Kidney (tissue), 14 donors: ENCODE data around the gene CAPZA1. TPM values are rescaled to one million over a fixed set of nuclear protein-coding genes. Genes with fewer than 3 reads are reported as not detected.

Experiments
- DNase-seq, 5 donors: peaks; one replicate each; pipeline ENCODE4 v3.0.0-alpha.2; 2013 to 2020
- FAIRE-seq: peaks from 2 replicates; lab custom pipeline; 2012; peaks lifted over from hg19 to GRCh38; lab: Jason Lieb, UNC
- H3K27ac ChIP-seq, 2 donors: one replicate each; pipeline ENCODE4 v1.7.0; 2013; ENCODE audit warnings: low read depth in 2 of 2, low read length in 2 of 2, inconsistent platforms in 1 of 2
- H3K27me3 ChIP-seq: one replicate; pipeline ENCODE4 v1.7.1; 2013; ENCODE audit warnings: low read length, inconsistent platforms; ENCODE audit not compliant: control insufficient read depth, insufficient read depth
- H3K36me3 ChIP-seq, 3 donors: one replicate each; pipeline versions ENCODE4 v1.7.0 to v1.7.1; 2013; ENCODE audit warnings: low read length in 3 of 3, control low read depth in 1 of 3, inconsistent platforms in 1 of 3; ENCODE audit not compliant: insufficient read depth in 3 of 3, control insufficient read depth in 2 of 3
- H3K4me1 ChIP-seq, 3 donors: one replicate each; pipeline versions ENCODE4 v1.7.0 to v1.7.1; 2013; ENCODE audit warnings: low read length in 3 of 3, inconsistent platforms in 1 of 3, low read depth in 1 of 3; ENCODE audit not compliant: control insufficient read depth in 2 of 3, insufficient read depth in 2 of 3
- H3K4me3 ChIP-seq, 3 donors: one replicate each; pipeline versions ENCODE4 v1.7.0 to v1.8.1; 2013; ENCODE audit warnings: low read length in 3 of 3, control low read depth in 1 of 3, inconsistent platforms in 1 of 3
- H3K9ac ChIP-seq, 3 donors: one replicate each; pipeline versions ENCODE4 v1.7.0 to v1.7.1; 2013; ENCODE audit warnings: low read length in 3 of 3, control low read depth in 1 of 3, inconsistent platforms in 1 of 3
- H3K9me3 ChIP-seq, 3 donors: one replicate each; pipeline versions ENCODE4 v1.7.0 to v1.7.1; 2013; ENCODE audit warnings: low read length in 3 of 3, control low read depth in 1 of 3, inconsistent platforms in 1 of 3; ENCODE audit not compliant: control insufficient read depth in 2 of 3, insufficient read depth in 1 of 3
- CTCF ChIP-seq: IDR thresholded peaks from 3 replicates; pipeline ENCODE4 v1.5.1; 2012; ENCODE audit warnings: mild to moderate bottlenecking, moderate library complexity, borderline replicate concordance; ENCODE audit not compliant: insufficient read depth; ENCODE audit errors: extremely low read depth
- intact Hi-C: fragments of 100-400 bp; cut with DNase I; formaldehyde crosslinking; loops from one replicate; pipeline ENCODE4 v1.11.1; 2022
- polyA plus RNA-seq: library from polyadenylated mRNA; stranded (reverse); fragments of 350-450 nt; fragmentation: Illumina TruSeq; extraction: RNeasy Lipid Tissue Mini Kit (QIAGEN cat#74804); gene quantifications from one replicate; pipeline ENCODE4 v1.2.3, GENCODE V29; 2014; ENCODE audit warnings: low read depth, low replicate concordance; ENCODE audit not compliant: insufficient read depth
- total RNA-seq: library from RNA; stranded (reverse); fragmentation: NEBNext Ultra II Directional; extraction: Animal tissue kit (Norgen Biotek cat#: 25700); gene quantifications from one replicate; pipeline ENCODE4 v1.2.1, GENCODE V29; 2021
- donor health status: control.
- donor health status: control.
- donor health status: control.
- donor health status: control.
- donor health status: control.
- donor health status: DM: yes; HTN: yes; CAD: no.
- donor health status: Normal renal cell carcinoma (clear cell type).

Gene CAPZA1
- total and polyA plus RNA-seq, 2 donors from 2014 or later, result 40.3 to 98.7 TPM

- Histone ChIP-seq H3K9ac (no peak overlapping the region), H3K36me3 (peaks cover 4 to 25% (median 18%) of the 10 kb centered on the region in 3 donors), H3K27ac (no peak overlapping the region), H3K27me3 (no peaks in the 10 kb centered on the region), H3K9me3 (no peaks in the 10 kb centered on the region), H3K4me3 (no peak overlapping the region), H3K4me1 (peaks cover 0 to 4% (median 0%) of the 10 kb centered on the region in 3 donors)
- DNase-seq (peak in 1 of 5 donors; percentile 17), FAIRE-seq (no peak)
- intact Hi-C loops, result no loop called here
- TF ChIP-seq CTCF, result no peak
Measured at GRCh38 chr1:112687785-112688496, 68.3 kb downstream of the CAPZA1 start.

- H3K27ac ChIP-seq, result no peak overlapping the region
- TF ChIP-seq CTCF, result no peak
- intact Hi-C loops, result no loop called here
- FAIRE-seq, result no peak
- peak in 1 of 5 donors; percentile 67 for DNase-seq
- H3K36me3 ChIP-seq, result peaks cover 4 to 26% (median 21%) of the 10 kb centered on the region in 3 donors
- no peaks in the 10 kb centered on the region for H3K27me3 ChIP-seq
- H3K9me3 ChIP-seq, result no peaks in the 10 kb centered on the region
- H3K4me3 ChIP-seq, result no peak overlapping the region
- H3K9ac ChIP-seq, result no peak overlapping the region
- H3K4me1 ChIP-seq, result peaks cover 0 to 4% (median 0%) of the 10 kb centered on the region in 3 donors
Measured at GRCh38 chr1:112688781-112689193, 69.2 kb downstream of the CAPZA1 start.

- Histone ChIP-seq H3K27me3 (no peaks in the 10 kb centered on the region), H3K27ac (no peak overlapping the region), H3K9me3 (no peaks in the 10 kb centered on the region), H3K36me3 (peaks cover 4 to 26% (median 26%) of the 10 kb centered on the region in 3 donors), H3K4me3 (no peak overlapping the region), H3K9ac (no peak overlapping the region), H3K4me1 (peaks cover 0 to 4% (median 0%) of the 10 kb centered on the region in 3 donors)
- no peak for FAIRE-seq
- peak in 1 of 5 donors; percentile 46 for DNase-seq
- intact Hi-C loops, result no loop called here
- TF ChIP-seq CTCF, result no peak
Measured at GRCh38 chr1:112689196-112689841, 69.7 kb downstream of the CAPZA1 start.
